Measurements from ENCODE around the gene SHISA6.

- TF ChIP-seq, protein P1, sequence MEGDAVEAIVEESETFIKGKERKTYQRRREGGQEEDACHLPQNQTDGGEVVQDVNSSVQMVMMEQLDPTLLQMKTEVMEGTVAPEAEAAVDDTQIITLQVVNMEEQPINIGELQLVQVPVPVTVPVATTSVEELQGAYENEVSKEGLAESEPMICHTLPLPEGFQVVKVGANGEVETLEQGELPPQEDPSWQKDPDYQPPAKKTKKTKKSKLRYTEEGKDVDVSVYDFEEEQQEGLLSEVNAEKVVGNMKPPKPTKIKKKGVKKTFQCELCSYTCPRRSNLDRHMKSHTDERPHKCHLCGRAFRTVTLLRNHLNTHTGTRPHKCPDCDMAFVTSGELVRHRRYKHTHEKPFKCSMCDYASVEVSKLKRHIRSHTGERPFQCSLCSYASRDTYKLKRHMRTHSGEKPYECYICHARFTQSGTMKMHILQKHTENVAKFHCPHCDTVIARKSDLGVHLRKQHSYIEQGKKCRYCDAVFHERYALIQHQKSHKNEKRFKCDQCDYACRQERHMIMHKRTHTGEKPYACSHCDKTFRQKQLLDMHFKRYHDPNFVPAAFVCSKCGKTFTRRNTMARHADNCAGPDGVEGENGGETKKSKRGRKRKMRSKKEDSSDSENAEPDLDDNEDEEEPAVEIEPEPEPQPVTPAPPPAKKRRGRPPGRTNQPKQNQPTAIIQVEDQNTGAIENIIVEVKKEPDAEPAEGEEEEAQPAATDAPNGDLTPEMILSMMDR (IDR thresholded peaks at IDR 0.05; ENCODE audit: insufficient read depth, low read length, poor library complexity, severe bottlenecking): no peak
- TF ChIP-seq EZH2phosphoT487 (conservative IDR thresholded peaks at IDR 0.05; ENCODE audit: low read length): no peak
These were observed 19.3 kb upstream of the SHISA6 start for GRCh38 chr17:11221721-11222120.

Data from SU-DHL-6 (cell line).